ENCODE measurements around the gene PHRF1. TPM values are rescaled to one million over a fixed set of nuclear protein-coding genes. Genes with fewer than 3 reads are reported as not detected.

The PHRF1 gene
- total RNA-seq, 4 donors from 2014 or later = 5.0 to 45.8 (median 24.1) TPM

DNA sequence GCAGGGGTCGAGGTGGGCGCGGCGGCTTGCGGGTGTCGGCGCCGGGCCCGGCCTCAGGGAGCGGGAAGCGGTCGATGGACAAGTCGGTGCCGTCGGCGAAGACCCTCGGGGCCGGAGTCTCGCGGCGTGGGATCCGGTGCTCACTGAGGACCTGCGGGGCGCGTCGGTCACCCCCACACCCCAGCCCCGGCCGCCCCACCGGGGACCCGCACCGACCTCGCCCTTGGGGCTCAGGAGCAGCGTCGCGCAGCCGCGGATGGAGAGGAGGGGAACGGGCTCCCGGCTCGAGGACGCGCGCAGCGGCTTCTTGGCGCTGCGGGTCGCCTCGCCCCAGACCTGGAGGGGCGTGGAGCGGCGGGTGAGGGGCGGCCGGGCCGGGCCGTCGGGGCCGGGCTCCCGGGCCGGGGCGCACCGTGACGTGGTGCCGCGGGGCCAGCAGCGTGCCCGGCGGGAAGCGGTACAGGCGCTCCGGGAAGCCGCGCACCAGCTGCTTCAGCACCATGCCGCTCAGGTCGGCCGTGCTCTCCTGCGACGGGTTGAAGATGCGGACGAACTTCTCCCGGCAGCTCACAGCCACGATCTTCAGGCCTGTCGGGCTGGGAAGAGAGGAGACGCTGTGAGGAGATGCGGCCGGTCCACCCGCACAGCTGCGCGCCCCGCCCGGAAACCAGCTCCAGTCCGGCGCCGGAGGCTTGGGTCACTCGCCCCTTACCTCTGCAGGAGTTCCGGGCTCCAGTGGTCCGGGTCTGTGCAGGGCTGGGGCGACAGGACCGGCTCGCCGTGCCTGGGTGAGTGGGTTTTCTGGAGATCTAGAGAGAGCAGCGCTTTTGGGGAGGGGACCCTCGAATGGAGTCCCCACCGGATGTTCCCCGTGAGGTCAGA lies 20.2 kb upstream of the PHRF1 start:
- no peak for TF ChIP-seq POLR2A (IDR thresholded peaks at IDR 0.05)
- TF ChIP-seq, protein P1, sequence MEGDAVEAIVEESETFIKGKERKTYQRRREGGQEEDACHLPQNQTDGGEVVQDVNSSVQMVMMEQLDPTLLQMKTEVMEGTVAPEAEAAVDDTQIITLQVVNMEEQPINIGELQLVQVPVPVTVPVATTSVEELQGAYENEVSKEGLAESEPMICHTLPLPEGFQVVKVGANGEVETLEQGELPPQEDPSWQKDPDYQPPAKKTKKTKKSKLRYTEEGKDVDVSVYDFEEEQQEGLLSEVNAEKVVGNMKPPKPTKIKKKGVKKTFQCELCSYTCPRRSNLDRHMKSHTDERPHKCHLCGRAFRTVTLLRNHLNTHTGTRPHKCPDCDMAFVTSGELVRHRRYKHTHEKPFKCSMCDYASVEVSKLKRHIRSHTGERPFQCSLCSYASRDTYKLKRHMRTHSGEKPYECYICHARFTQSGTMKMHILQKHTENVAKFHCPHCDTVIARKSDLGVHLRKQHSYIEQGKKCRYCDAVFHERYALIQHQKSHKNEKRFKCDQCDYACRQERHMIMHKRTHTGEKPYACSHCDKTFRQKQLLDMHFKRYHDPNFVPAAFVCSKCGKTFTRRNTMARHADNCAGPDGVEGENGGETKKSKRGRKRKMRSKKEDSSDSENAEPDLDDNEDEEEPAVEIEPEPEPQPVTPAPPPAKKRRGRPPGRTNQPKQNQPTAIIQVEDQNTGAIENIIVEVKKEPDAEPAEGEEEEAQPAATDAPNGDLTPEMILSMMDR (IDR thresholded peaks at IDR 0.05) = no peak
- Histone ChIP-seq H3K4me1 (peaks cover 0 to 22% of the 10 kb centered on the region in 2 donors), H3K9me3 (no peaks in the 10 kb centered on the region), H3K36me3 (no peaks in the 10 kb centered on the region), H3K27me3 (peaks cover 27 to 29% of the 10 kb centered on the region in 2 donors), H3K4me3 (no peak overlapping the region), H3K27ac (no peak overlapping the region)
- intact Hi-C loops (cut with DNase I; ENCODE audit: low total_unique reads) = loop anchor here (5.0 kb wide), 1 partner anchor 166 kb away; no protein-coding TSS in a partner anchor
- no peak for DNase-seq

DNA sequence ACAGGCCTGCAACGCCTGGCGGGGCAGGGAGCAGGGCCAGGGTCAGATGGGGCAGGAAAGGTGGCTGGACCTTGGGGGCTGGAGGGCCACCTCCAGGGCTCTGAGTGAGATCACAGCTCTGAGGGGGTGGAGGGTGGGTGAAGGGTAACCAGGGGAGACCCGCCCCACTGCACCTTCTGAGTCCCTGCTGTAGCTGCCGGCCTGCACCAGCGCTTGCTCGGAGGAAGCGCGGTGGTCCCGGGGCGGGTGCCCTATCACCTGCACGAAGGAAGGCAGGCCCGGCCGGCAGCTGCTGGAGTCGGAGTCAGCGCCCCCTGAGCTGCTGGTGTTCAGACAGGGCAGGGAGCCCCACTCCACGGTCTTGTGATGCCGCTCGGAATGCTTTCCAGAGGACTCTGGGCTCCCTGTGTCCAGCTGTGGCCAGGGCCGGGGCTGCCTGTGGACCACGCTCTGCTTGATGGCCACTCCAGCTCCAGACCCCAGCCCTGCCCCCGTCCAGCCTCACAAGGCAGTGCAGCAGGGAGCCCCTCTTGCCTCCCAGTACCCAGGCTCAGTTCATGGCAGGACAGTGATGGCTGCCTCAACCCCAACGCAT lies 19.5 kb upstream of the PHRF1 start:
- TF ChIP-seq POLR2A (IDR thresholded peaks at IDR 0.05) = no peak
- TF ChIP-seq, protein P1 (IDR thresholded peaks at IDR 0.05) = no peak
- H3K9me3 ChIP-seq = no peaks in the 10 kb centered on the region
- no peaks in the 10 kb centered on the region for H3K36me3 ChIP-seq
- no peak for DNase-seq
- H3K27me3 ChIP-seq = peaks cover 25 to 27% of the 10 kb centered on the region in 2 donors
- intact Hi-C loops (cut with DNase I; ENCODE audit: low total_unique reads) = loop anchor here (5.0 kb wide), 1 partner anchor 166 kb away; no protein-coding TSS in a partner anchor
- H3K27ac ChIP-seq = no peak overlapping the region
- H3K4me1 ChIP-seq = peaks cover 0 to 22% of the 10 kb centered on the region in 2 donors
- no peak overlapping the region for H3K4me3 ChIP-seq

DNA sequence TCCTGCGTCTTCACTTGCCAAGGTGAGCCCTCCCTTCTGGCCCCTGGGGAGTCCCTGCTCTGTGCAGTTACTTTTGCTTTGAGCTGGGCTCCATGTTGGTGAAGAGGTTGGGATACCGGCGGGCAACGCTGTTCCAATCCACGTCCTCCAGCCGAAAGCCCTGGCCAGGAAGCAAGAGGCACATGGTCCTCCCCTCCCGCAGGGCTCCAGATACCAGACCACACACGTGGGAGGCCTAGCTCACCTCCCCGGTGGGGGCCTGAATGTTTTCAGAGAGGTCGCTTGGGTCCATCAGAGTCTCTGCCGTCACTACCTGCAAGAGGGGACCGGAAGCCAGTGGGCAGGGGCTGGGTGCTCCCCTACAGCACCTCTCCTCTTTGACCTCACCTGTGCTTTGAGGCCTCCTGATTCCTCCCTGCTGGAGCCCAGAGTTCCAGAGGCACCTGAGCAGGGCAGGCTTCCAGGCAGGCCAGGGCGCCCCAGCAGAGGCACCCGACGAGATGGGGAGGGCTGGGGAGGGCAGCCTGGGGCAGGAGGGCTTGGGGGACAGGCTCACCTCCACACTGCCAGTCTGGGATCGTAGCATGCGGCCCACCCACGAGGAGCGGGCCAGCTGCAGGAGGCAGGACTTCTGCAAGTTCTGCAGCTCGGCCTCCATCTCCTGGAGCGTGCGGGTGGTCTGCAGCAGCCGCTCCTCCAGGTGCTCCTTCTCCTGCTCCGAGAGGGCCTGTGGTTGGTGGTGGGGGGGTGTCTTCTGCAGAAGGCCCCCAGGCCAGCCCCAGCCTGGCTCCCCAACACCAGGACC lies 18.7 kb upstream of the PHRF1 start:
- DNase-seq = no peak
- intact Hi-C loops (cut with DNase I; ENCODE audit: low total_unique reads) = loop anchor here (5.0 kb wide), 1 partner anchor 165 kb away; no protein-coding TSS in a partner anchor
- TF ChIP-seq, protein P1 (IDR thresholded peaks at IDR 0.05) = no peak
- TF ChIP-seq POLR2A (IDR thresholded peaks at IDR 0.05) = no peak
- Histone ChIP-seq H3K27me3 (peaks cover 20 to 27% of the 10 kb centered on the region in 2 donors), H3K4me3 (no peak overlapping the region), H3K9me3 (no peaks in the 10 kb centered on the region), H3K36me3 (no peaks in the 10 kb centered on the region), H3K27ac (no peak overlapping the region), H3K4me1 (peaks cover 0 to 22% of the 10 kb centered on the region in 2 donors)

- no peaks in the 10 kb centered on the region for H3K36me3 ChIP-seq
- H3K4me3 ChIP-seq = no peak overlapping the region
- no peak overlapping the region for H3K27ac ChIP-seq
- TF ChIP-seq, protein P1 (IDR thresholded peaks at IDR 0.05) = no peak
- TF ChIP-seq POLR2A (IDR thresholded peaks at IDR 0.05) = no peak
- DNase-seq = no peak
- intact Hi-C loops (cut with DNase I; ENCODE audit: low total_unique reads) = loop anchor here (5.0 kb wide), 1 partner anchor 164 kb away; no protein-coding TSS in a partner anchor
- peaks cover 0 to 22% of the 10 kb centered on the region in 2 donors for H3K4me1 ChIP-seq
- H3K27me3 ChIP-seq = peaks cover 11 to 20% of the 10 kb centered on the region in 2 donors
- H3K9me3 ChIP-seq = no peaks in the 10 kb centered on the region
These were observed 17.8 kb upstream of the PHRF1 start for GRCh38 chr11:558503-558902.
